ENCODE results near the gene VWA8. TPM values are rescaled to one million over a fixed set of nuclear protein-coding genes. Genes with fewer than 3 reads are reported as not detected.

Gene VWA8
- total and polyA plus RNA-seq, 2 of the 8 experiments (the other 6 are each of a cell fraction or from before 2014, with no cell fraction given) = 5.9 to 19.6 TPM

DNA sequence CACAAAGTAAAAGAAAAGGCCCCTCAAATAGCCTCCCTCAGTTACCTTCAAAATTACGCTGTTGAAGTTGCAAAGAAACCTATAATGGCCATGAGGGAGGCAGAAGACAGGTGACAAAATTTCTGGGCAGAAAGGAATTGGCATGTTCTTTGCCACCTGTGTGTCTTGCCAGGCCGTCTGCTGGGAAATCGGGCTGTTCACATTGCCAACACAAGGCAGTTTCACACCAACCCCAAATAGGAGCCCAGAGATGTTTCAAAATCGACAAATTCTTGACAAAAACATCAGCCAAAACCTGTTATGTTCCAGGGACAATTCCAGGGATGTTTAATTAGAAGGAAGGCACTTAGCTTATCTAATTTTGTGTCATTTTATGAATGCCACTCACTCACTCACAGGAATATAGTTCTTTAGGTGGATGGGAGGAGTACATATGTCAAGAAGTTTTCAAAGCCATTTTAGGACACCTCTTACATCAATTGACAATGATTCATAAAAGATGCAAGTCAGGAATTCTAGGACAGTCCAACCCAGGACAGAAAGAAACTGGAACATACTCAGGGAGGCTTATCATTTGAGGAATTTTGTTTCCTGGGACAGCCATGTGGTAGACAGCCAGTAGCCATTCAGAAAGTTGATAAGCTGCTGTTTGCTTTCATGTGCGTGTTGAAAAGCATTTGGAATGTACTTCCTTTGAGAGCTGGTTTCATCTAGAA is 339.0 kb downstream of the VWA8 start:
- ChIA-PET POLR2A (ENCODE audit: partially characterized antibody) (no interaction called here), CTCF (ENCODE audit: partially characterized antibody) (interaction anchor here (1.4 to 1.5 kb wide), 3 partner anchors 14 to 31 kb away, joined by 3 to 4 read pairs (median 3); no protein-coding TSS in a partner anchor)
- Histone ChIP-seq H4K5ac (ENCODE audit: insufficient read length, low read depth, low read length) (no peak overlapping the region), H3K4ac (replicated peaks; ENCODE audit: insufficient read length, low read depth, low read length) (no peak overlapping the region), H2BK12ac (ENCODE audit: low read depth, low read length) (no peak overlapping the region), H3K56ac (replicated peaks; ENCODE audit: insufficient read length, low read depth, low read length) (no peak overlapping the region), H3K27me3 (replicated peaks in 1 of 4; ENCODE audit: control insufficient read depth in 3 of 4, extremely low read depth in 1 of 4, insufficient read depth in 3 of 4, low read length in 3 of 4) (peaks cover 0 to 1% (median 0%) of the 10 kb centered on the region in 4 experiments; a peak in 1 of 7 replicates), H3K14ac (ENCODE audit: insufficient read length) (no peak overlapping the region), H3K9ac (replicated peaks in 1 of 4; ENCODE audit: extremely low read depth in 1 of 4, low read depth in 3 of 4, low read length in 3 of 4) (no peak overlapping the region), H2AK5ac (ENCODE audit: low read depth, low read length) (no peak overlapping the region), H2BK120ac (replicated peaks; ENCODE audit: low read depth, low read length) (no peak overlapping the region), H3K18ac (ENCODE audit: extremely low read depth, low read length) (no peak overlapping the region), H3K23me2 (ENCODE audit: low read depth, low read length) (no peaks in the 10 kb centered on the region), H4K8ac (ENCODE audit: extremely low read depth, insufficient read depth, low read length) (no peak overlapping the region), H3K27ac (ENCODE audit: low read depth, low read length) (no peak overlapping the region), H3K9me3 (ENCODE audit: insufficient read depth in 2 of 2, low read depth in 1 of 2, low read length in 1 of 2) (no peaks in the 10 kb centered on the region), H2AFZ (ENCODE audit: low read length) (no peak overlapping the region), H3K79me1 (ENCODE audit: low read depth, low read length) (no peaks in the 10 kb centered on the region), H3K4me2 (ENCODE audit: insufficient read depth in 1 of 2, low read depth in 2 of 2, low read length in 2 of 2) (no peak overlapping the region), H2BK20ac (ENCODE audit: low read length) (no peak overlapping the region), H2BK5ac (ENCODE audit: low read depth, low read length) (no peak overlapping the region), H4K20me1 (replicated peaks in 1 of 2; ENCODE audit: control insufficient read depth in 1 of 2, insufficient read depth in 2 of 2, low read length in 2 of 2) (no peaks in the 10 kb centered on the region), H2BK15ac (ENCODE audit: low read length) (no peak overlapping the region), H3K79me2 (ENCODE audit: control insufficient read depth in 1 of 2, insufficient read depth in 2 of 2, low read length in 2 of 2) (no peaks in the 10 kb centered on the region), H3K36me3 (ENCODE audit: control insufficient read depth in 2 of 4, insufficient read depth in 4 of 4, low read length in 3 of 4) (no peaks in the 10 kb centered on the region), H3K4me1 (replicated peaks in 1 of 4; ENCODE audit: control insufficient read depth in 3 of 4, insufficient read depth in 4 of 4, low read length in 3 of 4) (no peaks in the 10 kb centered on the region), H3K23ac (ENCODE audit: insufficient read length) (no peak overlapping the region), H4K91ac (replicated peaks; ENCODE audit: insufficient read length, low read length) (no peak overlapping the region), H3K4me3 (ENCODE audit: extremely low read depth in 1 of 4, insufficient read depth in 2 of 4, low read depth in 3 of 4, low read length in 4 of 4) (no peak overlapping the region)
- FAIRE-seq = no peak
- DNase-seq (ENCODE audit: low read depth in 1 of 2, low spot score in 2 of 2) = no peak
- WGBS, 2 experiments (ENCODE audit: extremely low coverage in 1 of 2, insufficient coverage in 1 of 2, insufficient read length in 1 of 2, insufficient replicate concordance in 2 of 2, low coverage in 1 of 2, low lambda C conversion rate in 2 of 2, missing lambda C conversion rate in 1 of 2) = 90% methylated on average over 5 of the region's 5 CpGs; no CpG with 5 or more reads in 1 of the 2 experiments
- TF ChIP-seq MAFK (IDR thresholded peaks at IDR 0.05; ENCODE audit: low read depth, low read length) = no peak
- no peak for TF ChIP-seq SIRT6 (IDR thresholded peaks at IDR 0.05; ENCODE audit: low read length)
- TF ChIP-seq, protein P1, sequence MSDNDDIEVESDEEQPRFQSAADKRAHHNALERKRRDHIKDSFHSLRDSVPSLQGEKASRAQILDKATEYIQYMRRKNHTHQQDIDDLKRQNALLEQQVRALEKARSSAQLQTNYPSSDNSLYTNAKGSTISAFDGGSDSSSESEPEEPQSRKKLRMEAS (IDR thresholded peaks at IDR 0.05) = no peak
- TF ChIP-seq RBBP5 (IDR thresholded peaks at IDR 0.05; ENCODE audit: borderline replicate concordance, low read depth, low read length) = no peak
- no peak for TF ChIP-seq NANOG (IDR thresholded peaks at IDR 0.05; ENCODE audit: insufficient read depth, low read depth, low read length, poor library complexity, severe bottlenecking)
- TF ChIP-seq POU5F1 (IDR thresholded peaks at IDR 0.05; ENCODE audit: low read depth, low read length) = no peak
- no peak for TF ChIP-seq CTBP2 (IDR thresholded peaks at IDR 0.05; ENCODE audit: borderline replicate concordance, insufficient read depth, insufficient read length, low read length)
- TF ChIP-seq TAF1 (IDR thresholded peaks at IDR 0.05; ENCODE audit: low read depth, low read length) = no peak
- no peak for TF ChIP-seq CHD1 (IDR thresholded peaks at IDR 0.05; ENCODE audit: low read depth, low read length)
